Endothelial cell (in vitro differentiated cells): Measurements from ENCODE around the gene RTN4R. TPM values are rescaled to one million over a fixed set of nuclear protein-coding genes. Genes with fewer than 3 reads are reported as not detected.

ENCODE experiments used
- DNase-seq: peaks from one replicate; pipeline ENCODE4 v3.0.0; 2021; ENCODE audit warnings: low spot score
- H3K27ac Mint-ChIP-seq: one replicate; pipeline ENCODE4 v1.8.0; 2021; ENCODE audit warnings: mixed read lengths, inconsistent platforms; ENCODE audit not compliant: unreplicated experiment
- H3K27me3 Mint-ChIP-seq: one replicate; pipeline ENCODE4 v1.8.0; 2021; ENCODE audit warnings: mild to moderate bottlenecking, moderate library complexity, mixed read lengths, inconsistent platforms; ENCODE audit not compliant: unreplicated experiment
- H3K36me3 Mint-ChIP-seq: one replicate; pipeline ENCODE4 v1.8.0; 2021; ENCODE audit warnings: mild to moderate bottlenecking, low read depth, mixed read lengths, inconsistent platforms; ENCODE audit not compliant: unreplicated experiment
- H3K4me1 Mint-ChIP-seq: one replicate; pipeline ENCODE4 v1.8.0; 2021; ENCODE audit warnings: mild to moderate bottlenecking, mixed read lengths, inconsistent platforms; ENCODE audit not compliant: unreplicated experiment
- H3K4me3 Mint-ChIP-seq: one replicate; pipeline ENCODE4 v1.8.0; 2021; ENCODE audit warnings: mild to moderate bottlenecking, mixed read lengths, inconsistent platforms; ENCODE audit not compliant: unreplicated experiment
- H3K9me3 Mint-ChIP-seq: one replicate; pipeline ENCODE4 v1.8.0; 2021; ENCODE audit warnings: mixed read lengths, inconsistent platforms; ENCODE audit not compliant: unreplicated experiment
- CTCF ChIP-seq: fragments of 200-600 bp; sonication (generic); IDR thresholded peaks from one replicate; pipeline ENCODE4 v1.5.0; 2021; ENCODE audit warnings: antibody characterized with exemption; ENCODE audit not compliant: unreplicated experiment
- total RNA-seq: library from RNA; stranded (reverse); fragmentation: NEBNext Ultra II Directional; extraction: Animal tissue kit (Norgen Biotek cat#: 25700); gene quantifications from one replicate; pipeline ENCODE4 v1.2.1, GENCODE V29; 2021; ENCODE audit not compliant: unreplicated experiment

The RTN4R gene
- total RNA-seq, 1 donor from 2014 or later, result 19.0 TPM

- DNase-seq, result no peak
- no peak for TF ChIP-seq CTCF
- Mint-ChIP-seq H3K27me3 (peaks cover 2% of the 10 kb centered on the region), H3K27ac (no peak overlapping the region), H3K4me1 (peaks cover 11% of the 10 kb centered on the region), H3K4me3 (no peak overlapping the region), H3K9me3 (no peaks in the 10 kb centered on the region), H3K36me3 (no peaks in the 10 kb centered on the region)
These were observed 31.9 kb downstream of the RTN4R start for GRCh38 chr22:20236052-20236717.

GRCh38 chr22:20235389-20235991 is 32.6 kb downstream of the RTN4R start:
- H3K9me3 Mint-ChIP-seq, result no peaks in the 10 kb centered on the region
- H3K36me3 Mint-ChIP-seq, result no peaks in the 10 kb centered on the region
- no peak overlapping the region for H3K4me3 Mint-ChIP-seq
- H3K27ac Mint-ChIP-seq, result no peak overlapping the region
- no peak for DNase-seq
- peaks cover 6% of the 10 kb centered on the region for H3K4me1 Mint-ChIP-seq
- no peak for TF ChIP-seq CTCF
- peaks cover 2% of the 10 kb centered on the region for H3K27me3 Mint-ChIP-seq

GRCh38 chr22:20234760-20235388 is 33.2 kb downstream of the RTN4R start:
- Mint-ChIP-seq H3K27ac (no peak overlapping the region), H3K4me1 (peaks cover 6% of the 10 kb centered on the region), H3K4me3 (no peak overlapping the region), H3K36me3 (no peaks in the 10 kb centered on the region), H3K27me3 (peaks cover 2% of the 10 kb centered on the region), H3K9me3 (no peaks in the 10 kb centered on the region)
- DNase-seq, result no peak
- no peak for TF ChIP-seq CTCF

- no peak for TF ChIP-seq CTCF
- Mint-ChIP-seq H3K27me3 (peaks cover 2% of the 10 kb centered on the region), H3K36me3 (no peaks in the 10 kb centered on the region), H3K27ac (no peak overlapping the region), H3K9me3 (no peaks in the 10 kb centered on the region), H3K4me3 (no peak overlapping the region), H3K4me1 (peaks cover under 1% of the 10 kb centered on the region)
- DNase-seq, result no peak
These were observed 33.8 kb downstream of the RTN4R start for GRCh38 chr22:20234314-20234682.
